LNCaP clone FGC (cell line): ENCODE measurements around the gene MIA3.

Source experiments
- DNase-seq: peaks from one replicate; pipeline ENCODE4 v3.0.0-alpha.2; 2011; ENCODE audit warnings: low read depth
- H3K4me3 ChIP-seq: 2 replicates; pipeline ENCODE4 v1.5.1; 2011; ENCODE audit warnings: mild to moderate bottlenecking, low read depth, low read length, control low read depth
- CTCF ChIP-seq: IDR thresholded peaks from 2 replicates; pipeline ENCODE4 v1.5.1; 2012; ENCODE audit warnings: mild to moderate bottlenecking; ENCODE audit not compliant: control insufficient read depth, insufficient read depth; ENCODE audit errors: extremely low read depth

Gene MIA3

GRCh38 chr1:222694927-222695326 is 77.0 kb downstream of the MIA3 start:
- no peak for DNase-seq
- peak overlapping the region; percentile 1; the same call in 1 of the 2 replicates for H3K4me3 ChIP-seq
- TF ChIP-seq CTCF = no peak

- DNase-seq = no peak
- H3K4me3 ChIP-seq = no peak overlapping the region
- no peak for TF ChIP-seq CTCF
Measured at GRCh38 chr1:222696741-222697140, 78.8 kb downstream of the MIA3 start.

- H3K4me3 ChIP-seq = no peak overlapping the region
- no peak for TF ChIP-seq CTCF
- DNase-seq = no peak
Measured at GRCh38 chr1:222697203-222697602, 79.3 kb downstream of the MIA3 start.

GRCh38 chr1:222697826-222698225 is 79.9 kb downstream of the MIA3 start:
- no peak for TF ChIP-seq CTCF
- DNase-seq = no peak
- H3K4me3 ChIP-seq = no peak overlapping the region

GRCh38 chr1:222702210-222702609 is 84.3 kb downstream of the MIA3 start:
- no peak for DNase-seq
- H3K4me3 ChIP-seq = no peak overlapping the region
- no peak for TF ChIP-seq CTCF

GRCh38 chr1:222704260-222704659 is 86.4 kb downstream of the MIA3 start:
- DNase-seq = no peak
- no peak overlapping the region for H3K4me3 ChIP-seq
- no peak for TF ChIP-seq CTCF

- DNase-seq = no peak
- TF ChIP-seq CTCF = no peak
- H3K4me3 ChIP-seq = no peak overlapping the region
Measured at GRCh38 chr1:222706815-222707214, 88.9 kb downstream of the MIA3 start.
